ENCODE measurements around the gene MPPED2. TPM values are rescaled to one million over a fixed set of nuclear protein-coding genes. Genes with fewer than 3 reads are reported as not detected.

Gene MPPED2
- total and polyA plus RNA-seq, 2 experiments from 2014 or later: 7.0 to 7.6 TPM

DNA sequence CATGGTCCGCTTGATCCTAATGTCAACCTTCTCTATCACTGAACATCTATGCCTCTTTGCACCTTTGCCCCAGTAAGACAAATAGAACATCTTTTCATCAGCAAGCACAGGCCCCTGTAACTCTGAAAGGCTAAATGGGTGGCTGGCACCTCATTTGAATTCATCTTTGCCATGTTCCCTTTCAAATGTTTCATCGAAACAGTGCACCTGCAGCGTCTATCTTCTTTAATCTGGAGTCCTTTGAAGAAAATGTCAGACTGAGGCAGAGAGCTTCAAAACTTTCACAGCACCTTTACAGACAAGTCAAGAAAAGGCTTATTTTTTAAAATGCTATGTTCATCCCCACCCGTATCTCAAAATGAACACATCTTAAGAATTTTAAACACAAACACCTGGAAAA is 3.4 kb downstream of the MPPED2 start:
- H3K27ac ChIP-seq: no peak overlapping the region
- H3K4me1 ChIP-seq (ENCODE audit: insufficient read depth): no peaks in the 10 kb centered on the region
- no peaks in the 10 kb centered on the region for H3K36me3 ChIP-seq (replicated peaks; ENCODE audit: insufficient read depth, low read depth)
- peaks cover 18% of the 10 kb centered on the region for H3K79me2 ChIP-seq
- peak overlapping the region; percentile 86 for H3K4me2 ChIP-seq
- H3K9me3 ChIP-seq (ENCODE audit: low read depth): no peaks in the 10 kb centered on the region
- H3K27me3 ChIP-seq: peaks cover 34% of the 10 kb centered on the region
- no peak for DNase-seq (ENCODE audit: low spot score)
- H4K20me1 ChIP-seq (ENCODE audit: insufficient read depth, poor library complexity, severe bottlenecking): no peaks in the 10 kb centered on the region
- no peak overlapping the region for H2AFZ ChIP-seq
- TF ChIP-seq EZH2 (IDR thresholded peaks at IDR 0.05; ENCODE audit: borderline replicate concordance) (no peak), EZH2phosphoT487 (IDR thresholded peaks at IDR 0.05; ENCODE audit: low read depth, severe bottlenecking, unreplicated experiment) (no peak)
- TF ChIP-seq, protein P1, sequence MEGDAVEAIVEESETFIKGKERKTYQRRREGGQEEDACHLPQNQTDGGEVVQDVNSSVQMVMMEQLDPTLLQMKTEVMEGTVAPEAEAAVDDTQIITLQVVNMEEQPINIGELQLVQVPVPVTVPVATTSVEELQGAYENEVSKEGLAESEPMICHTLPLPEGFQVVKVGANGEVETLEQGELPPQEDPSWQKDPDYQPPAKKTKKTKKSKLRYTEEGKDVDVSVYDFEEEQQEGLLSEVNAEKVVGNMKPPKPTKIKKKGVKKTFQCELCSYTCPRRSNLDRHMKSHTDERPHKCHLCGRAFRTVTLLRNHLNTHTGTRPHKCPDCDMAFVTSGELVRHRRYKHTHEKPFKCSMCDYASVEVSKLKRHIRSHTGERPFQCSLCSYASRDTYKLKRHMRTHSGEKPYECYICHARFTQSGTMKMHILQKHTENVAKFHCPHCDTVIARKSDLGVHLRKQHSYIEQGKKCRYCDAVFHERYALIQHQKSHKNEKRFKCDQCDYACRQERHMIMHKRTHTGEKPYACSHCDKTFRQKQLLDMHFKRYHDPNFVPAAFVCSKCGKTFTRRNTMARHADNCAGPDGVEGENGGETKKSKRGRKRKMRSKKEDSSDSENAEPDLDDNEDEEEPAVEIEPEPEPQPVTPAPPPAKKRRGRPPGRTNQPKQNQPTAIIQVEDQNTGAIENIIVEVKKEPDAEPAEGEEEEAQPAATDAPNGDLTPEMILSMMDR (IDR thresholded peaks at IDR 0.05; ENCODE audit: poor library complexity): no peak
- 93% methylated on average over 4 of the region's 4 CpGs for WGBS (ENCODE audit: low lambda C conversion rate, missing lambda C conversion rate)
- H3K4me3 ChIP-seq: no peak overlapping the region
- no peaks in the 10 kb centered on the region for H3K9me2 ChIP-seq (replicated peaks; ENCODE audit: insufficient read depth)

DNA sequence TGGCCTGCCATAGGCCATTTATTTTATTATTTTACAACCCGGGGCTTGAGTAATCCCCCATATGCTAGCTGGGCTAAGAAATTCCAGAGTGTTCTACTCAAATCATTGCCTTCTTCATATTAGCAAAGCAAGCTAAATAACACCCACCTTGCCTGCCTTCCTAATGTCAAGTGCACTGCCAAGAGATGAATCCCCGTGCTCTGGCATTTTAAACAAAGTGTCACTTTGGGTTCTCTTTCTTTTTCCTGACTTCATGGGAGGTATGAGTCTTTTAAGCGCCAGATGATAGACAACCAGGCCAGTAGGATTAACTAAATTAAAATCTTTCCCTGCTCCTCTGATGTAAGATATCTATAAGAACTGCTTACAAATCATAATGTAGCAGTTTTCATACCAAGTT is 4.5 kb downstream of the MPPED2 start:
- WGBS (ENCODE audit: low lambda C conversion rate, missing lambda C conversion rate): 67% methylated on average over 3 of the region's 3 CpGs
- Histone ChIP-seq H3K27me3 (peaks cover 24% of the 10 kb centered on the region), H3K9me2 (replicated peaks; ENCODE audit: insufficient read depth) (no peaks in the 10 kb centered on the region), H3K9me3 (ENCODE audit: low read depth) (no peaks in the 10 kb centered on the region), H3K79me2 (peaks cover 18% of the 10 kb centered on the region), H3K4me1 (ENCODE audit: insufficient read depth) (no peaks in the 10 kb centered on the region), H3K4me3 (no peak overlapping the region), H2AFZ (no peak overlapping the region), H3K36me3 (replicated peaks; ENCODE audit: insufficient read depth, low read depth) (no peaks in the 10 kb centered on the region), H3K27ac (no peak overlapping the region), H3K4me2 (peak overlapping the region; percentile 86), H4K20me1 (ENCODE audit: insufficient read depth, poor library complexity, severe bottlenecking) (no peaks in the 10 kb centered on the region)
- TF ChIP-seq EZH2phosphoT487 (IDR thresholded peaks at IDR 0.05; ENCODE audit: low read depth, severe bottlenecking, unreplicated experiment) (no peak), EZH2 (IDR thresholded peaks at IDR 0.05; ENCODE audit: borderline replicate concordance) (no peak)
- TF ChIP-seq, protein P1 (IDR thresholded peaks at IDR 0.05; ENCODE audit: poor library complexity): no peak
- no peak for DNase-seq (ENCODE audit: low spot score)

DNA sequence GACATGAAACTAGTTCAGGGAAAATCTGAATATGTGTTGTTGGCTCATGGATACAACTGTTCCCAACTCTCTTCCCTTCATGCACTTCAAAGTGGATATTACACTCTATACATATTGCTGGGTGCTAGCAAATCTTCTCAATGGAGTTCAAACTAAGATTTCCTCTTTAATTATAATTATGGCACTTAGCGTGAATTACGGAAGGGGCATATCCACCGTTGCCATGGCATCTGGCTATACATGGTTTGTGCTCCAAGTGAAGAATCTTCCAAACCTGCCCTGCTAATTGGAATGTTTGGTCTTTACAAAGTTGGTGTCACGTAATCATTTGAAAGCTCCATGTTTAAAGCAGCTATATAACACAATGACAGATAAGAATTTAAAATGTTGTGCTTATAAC is 5.6 kb downstream of the MPPED2 start:
- Histone ChIP-seq H3K9me3 (ENCODE audit: low read depth) (no peaks in the 10 kb centered on the region), H2AFZ (no peak overlapping the region), H3K27me3 (peaks cover 24% of the 10 kb centered on the region), H3K36me3 (replicated peaks; ENCODE audit: insufficient read depth, low read depth) (no peaks in the 10 kb centered on the region), H3K4me1 (ENCODE audit: insufficient read depth) (no peaks in the 10 kb centered on the region), H3K27ac (no peak overlapping the region), H3K9me2 (replicated peaks; ENCODE audit: insufficient read depth) (no peaks in the 10 kb centered on the region), H3K79me2 (peaks cover 18% of the 10 kb centered on the region), H3K4me2 (no peak overlapping the region), H4K20me1 (ENCODE audit: insufficient read depth, poor library complexity, severe bottlenecking) (no peaks in the 10 kb centered on the region), H3K4me3 (no peak overlapping the region)
- DNase-seq (ENCODE audit: low spot score): no peak
- 90% methylated on average over 4 of the region's 4 CpGs for WGBS (ENCODE audit: low lambda C conversion rate, missing lambda C conversion rate)
- TF ChIP-seq EZH2 (IDR thresholded peaks at IDR 0.05; ENCODE audit: borderline replicate concordance) (no peak), EZH2phosphoT487 (IDR thresholded peaks at IDR 0.05; ENCODE audit: low read depth, severe bottlenecking, unreplicated experiment) (no peak)
- TF ChIP-seq, protein P1 (IDR thresholded peaks at IDR 0.05; ENCODE audit: poor library complexity): no peak

Data from hepatocyte (in vitro differentiated cells).